Measurements from ENCODE around the gene ADGRF4.

DNA sequence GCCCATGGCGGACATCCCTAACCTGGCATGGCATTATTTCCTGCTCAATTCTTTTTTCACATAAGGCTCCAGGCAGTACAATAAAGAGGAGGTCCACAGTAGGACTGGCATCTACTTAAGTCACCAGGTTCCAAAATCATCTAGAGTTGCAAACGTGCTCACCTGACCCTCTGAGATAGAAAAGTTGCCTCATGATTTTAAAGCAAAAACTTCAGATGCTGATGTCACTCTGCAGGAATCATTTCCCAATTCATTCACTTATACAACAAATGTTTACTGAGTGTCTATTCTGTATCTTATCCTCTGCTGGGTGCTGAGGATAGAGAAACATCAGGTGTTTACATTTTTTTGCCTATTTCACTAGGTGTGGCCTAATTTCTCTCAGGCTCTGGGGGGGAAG, 2.2 kb downstream of the ADGRF4 start:
- TF ChIP-seq, protein P1, sequence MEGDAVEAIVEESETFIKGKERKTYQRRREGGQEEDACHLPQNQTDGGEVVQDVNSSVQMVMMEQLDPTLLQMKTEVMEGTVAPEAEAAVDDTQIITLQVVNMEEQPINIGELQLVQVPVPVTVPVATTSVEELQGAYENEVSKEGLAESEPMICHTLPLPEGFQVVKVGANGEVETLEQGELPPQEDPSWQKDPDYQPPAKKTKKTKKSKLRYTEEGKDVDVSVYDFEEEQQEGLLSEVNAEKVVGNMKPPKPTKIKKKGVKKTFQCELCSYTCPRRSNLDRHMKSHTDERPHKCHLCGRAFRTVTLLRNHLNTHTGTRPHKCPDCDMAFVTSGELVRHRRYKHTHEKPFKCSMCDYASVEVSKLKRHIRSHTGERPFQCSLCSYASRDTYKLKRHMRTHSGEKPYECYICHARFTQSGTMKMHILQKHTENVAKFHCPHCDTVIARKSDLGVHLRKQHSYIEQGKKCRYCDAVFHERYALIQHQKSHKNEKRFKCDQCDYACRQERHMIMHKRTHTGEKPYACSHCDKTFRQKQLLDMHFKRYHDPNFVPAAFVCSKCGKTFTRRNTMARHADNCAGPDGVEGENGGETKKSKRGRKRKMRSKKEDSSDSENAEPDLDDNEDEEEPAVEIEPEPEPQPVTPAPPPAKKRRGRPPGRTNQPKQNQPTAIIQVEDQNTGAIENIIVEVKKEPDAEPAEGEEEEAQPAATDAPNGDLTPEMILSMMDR (conservative IDR thresholded peaks at IDR 0.05 in 1 of 2, IDR thresholded peaks at IDR 0.05 in 1 of 2; ENCODE audit: extremely low read depth in 1 of 2, insufficient read depth in 1 of 2, low read depth in 1 of 2, low read length in 2 of 2): no peak
- no peak for TF ChIP-seq EZH2 (IDR thresholded peaks at IDR 0.05; ENCODE audit: borderline replicate concordance, low read length)
